OCI-LY1 (cell line): ENCODE results near the gene FNIP1.

Experiments
- EZH2 ChIP-seq: fragments of 200-600 bp; sonication (generic), shearing (Covaris generic); IDR thresholded peaks from 2 replicates; pipeline ENCODE4 v1.8.0; 2017; ENCODE audit warnings: borderline replicate concordance, mixed run types, mild to moderate bottlenecking, antibody characterized with exemption, low read length, moderate library complexity, mixed read lengths
- TF ChIP-seq, protein P1 (sequence below): fragments of 200-600 bp; sonication (generic), shearing (Covaris generic); IDR thresholded peaks from 2 replicates; pipeline ENCODE4 v1.5.1; 2017; ENCODE audit warnings: mild to moderate bottlenecking, antibody characterized with exemption, low read length, moderate library complexity, mixed read lengths

DNA sequence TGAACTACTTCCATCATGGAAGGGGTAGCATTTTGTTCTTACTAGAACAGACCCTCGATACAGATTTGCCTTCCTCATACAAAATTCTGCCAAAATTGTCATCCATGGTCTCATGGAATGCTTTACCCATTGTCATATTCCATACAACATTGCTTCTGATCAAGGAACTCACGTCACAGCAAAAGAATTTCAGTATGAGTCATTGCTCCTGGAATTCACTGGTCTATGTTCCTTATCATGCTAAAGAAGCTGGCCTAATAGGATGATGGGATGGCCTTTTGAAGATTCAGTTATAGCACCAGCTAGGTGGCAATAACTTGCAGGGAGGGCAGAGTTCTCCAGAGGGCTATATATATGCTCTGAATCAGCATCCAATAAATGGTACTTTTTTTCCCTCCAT, 18.2 kb upstream of the FNIP1 start:
- TF ChIP-seq, protein P1, sequence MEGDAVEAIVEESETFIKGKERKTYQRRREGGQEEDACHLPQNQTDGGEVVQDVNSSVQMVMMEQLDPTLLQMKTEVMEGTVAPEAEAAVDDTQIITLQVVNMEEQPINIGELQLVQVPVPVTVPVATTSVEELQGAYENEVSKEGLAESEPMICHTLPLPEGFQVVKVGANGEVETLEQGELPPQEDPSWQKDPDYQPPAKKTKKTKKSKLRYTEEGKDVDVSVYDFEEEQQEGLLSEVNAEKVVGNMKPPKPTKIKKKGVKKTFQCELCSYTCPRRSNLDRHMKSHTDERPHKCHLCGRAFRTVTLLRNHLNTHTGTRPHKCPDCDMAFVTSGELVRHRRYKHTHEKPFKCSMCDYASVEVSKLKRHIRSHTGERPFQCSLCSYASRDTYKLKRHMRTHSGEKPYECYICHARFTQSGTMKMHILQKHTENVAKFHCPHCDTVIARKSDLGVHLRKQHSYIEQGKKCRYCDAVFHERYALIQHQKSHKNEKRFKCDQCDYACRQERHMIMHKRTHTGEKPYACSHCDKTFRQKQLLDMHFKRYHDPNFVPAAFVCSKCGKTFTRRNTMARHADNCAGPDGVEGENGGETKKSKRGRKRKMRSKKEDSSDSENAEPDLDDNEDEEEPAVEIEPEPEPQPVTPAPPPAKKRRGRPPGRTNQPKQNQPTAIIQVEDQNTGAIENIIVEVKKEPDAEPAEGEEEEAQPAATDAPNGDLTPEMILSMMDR: no peak
- no peak for TF ChIP-seq EZH2
